ENCODE results near the gene FAAP20.

GRCh38 chr1:2213576-2214505 lies 19.3 kb upstream of the FAAP20 start:
- TF ChIP-seq CTCF (IDR thresholded peaks at IDR 0.05) (no peak), EP300 (IDR thresholded peaks at IDR 0.05) (peak in 2 of 4 donors; percentile 41 to 52), POLR2A (IDR thresholded peaks at IDR 0.05) (peak in 1 of 2 donors; percentile 34)

Data from sigmoid colon (tissue), 4 donors.